HG03439 (cell line): ENCODE results near the gene SIK2.

Experiments
- ATAC-seq: cut with Tn5 transposase; IDR thresholded peaks from one replicate; pipeline ENCODE4 v1.9.1; 2021; ENCODE audit warnings: mild to moderate bottlenecking, moderate library complexity; ENCODE audit not compliant: unreplicated experiment

The SIK2 gene

GRCh38 chr11:111601979-111602864 is at the start of gene SIK2:
Gene SIK2, plus strand, starts transcription at chr11:111602449. Its CDS starts 115 bp downstream, at chr11:111602564.
- ATAC-seq, result peak; percentile 83

- ATAC-seq, result no peak
Observed at GRCh38 chr11:111554532-111554931, 47.7 kb upstream of the SIK2 start.

- no peak for ATAC-seq
Observed at GRCh38 chr11:111555255-111555654, 47.0 kb upstream of the SIK2 start.

- ATAC-seq, result no peak
Observed at GRCh38 chr11:111557425-111558111, 44.7 kb upstream of the SIK2 start.

- ATAC-seq, result no peak
Observed at GRCh38 chr11:111559800-111560464, 42.3 kb upstream of the SIK2 start.

- ATAC-seq, result no peak
Observed at GRCh38 chr11:111560800-111561199, 41.4 kb upstream of the SIK2 start.

GRCh38 chr11:111561306-111561705 is 40.9 kb upstream of the SIK2 start:
- ATAC-seq, result no peak

GRCh38 chr11:111561791-111562325 is 40.4 kb upstream of the SIK2 start:
- ATAC-seq, result no peak

GRCh38 chr11:111562692-111563389 is 39.4 kb upstream of the SIK2 start:
- no peak for ATAC-seq

GRCh38 chr11:111565114-111565720 is 37.0 kb upstream of the SIK2 start:
- ATAC-seq, result no peak

GRCh38 chr11:111566324-111566723 is 35.9 kb upstream of the SIK2 start:
- ATAC-seq, result no peak

GRCh38 chr11:111569476-111569875 is 32.8 kb upstream of the SIK2 start:
- ATAC-seq, result no peak

GRCh38 chr11:111570796-111571195 is 31.5 kb upstream of the SIK2 start:
- no peak for ATAC-seq

- ATAC-seq, result no peak
Observed at GRCh38 chr11:111571829-111572501, 30.3 kb upstream of the SIK2 start.

GRCh38 chr11:111572581-111572980 is 29.7 kb upstream of the SIK2 start:
- no peak for ATAC-seq

- no peak for ATAC-seq
Observed at GRCh38 chr11:111573821-111574249, 28.4 kb upstream of the SIK2 start.

- no peak for ATAC-seq
Observed at GRCh38 chr11:111574373-111575225, 27.6 kb upstream of the SIK2 start.

GRCh38 chr11:111575740-111576139 is 26.5 kb upstream of the SIK2 start:
- ATAC-seq, result no peak

GRCh38 chr11:111577821-111578220 is 24.4 kb upstream of the SIK2 start:
- no peak for ATAC-seq
